22Rv1 (cell line): ENCODE results near the gene COBL.

Experiments
- H3K27ac ChIP-seq: fragments of 450-650 bp; 2 replicates; pipeline ENCODE4 v1.5.1; 2017
- CTCF ChIP-seq: fragments of 450-650 bp; IDR thresholded peaks from 2 replicates; pipeline ENCODE4 v1.5.1; 2017; ENCODE audit warnings: mild to moderate bottlenecking
- ZFX ChIP-seq: fragments of 450-650 bp; IDR thresholded peaks from 2 replicates; pipeline ENCODE4 v1.6.1; 2017; ENCODE audit warnings: antibody characterized with exemption, borderline replicate concordance

The COBL gene

GRCh38 chr7:51162724-51163329 lies 153.8 kb downstream of the COBL start:
- TF ChIP-seq CTCF (peak; percentile 95), ZFX (no peak)
- H3K27ac ChIP-seq, result no peak overlapping the region

- H3K27ac ChIP-seq, result no peak overlapping the region
- no peak for TF ChIP-seq ZFX
Measured at GRCh38 chr7:51161937-51162336, 154.7 kb downstream of the COBL start.

GRCh38 chr7:51160990-51161615 lies 155.5 kb downstream of the COBL start:
- no peak overlapping the region for H3K27ac ChIP-seq
- TF ChIP-seq CTCF (peak; percentile 99), ZFX (no peak)

- H3K27ac ChIP-seq, result no peak overlapping the region
- TF ChIP-seq ZFX, result no peak
- TF ChIP-seq CTCF, result no peak
Measured at GRCh38 chr7:51160411-51160810, 156.2 kb downstream of the COBL start.

GRCh38 chr7:51158742-51159445 lies 157.7 kb downstream of the COBL start:
- TF ChIP-seq ZFX (no peak), CTCF (no peak)
- H3K27ac ChIP-seq, result no peak overlapping the region

- TF ChIP-seq ZFX (no peak), CTCF (no peak)
- H3K27ac ChIP-seq, result no peak overlapping the region
Measured at GRCh38 chr7:51158211-51158610, 158.4 kb downstream of the COBL start.

- H3K27ac ChIP-seq, result no peak overlapping the region
- TF ChIP-seq CTCF (no peak), ZFX (no peak)
Measured at GRCh38 chr7:51154201-51154600, 162.4 kb downstream of the COBL start.
